A204.1 (cell line): ENCODE measurements around the gene MC3R.
A peak's percentile ranks its signal among the peaks of the same experiment; 100 is the strongest.
"Not testable (repeated sequence)": the region's sequence is repeated elsewhere in the genome, so short reads cannot be mapped to it uniquely, and the experiment has no call there.

Experiments used
- FAIRE-seq: peaks from 2 replicates; lab custom pipeline; 2012; peaks lifted over from hg19 to GRCh38; lab: Jason Lieb, UNC

The MC3R gene

DNA sequence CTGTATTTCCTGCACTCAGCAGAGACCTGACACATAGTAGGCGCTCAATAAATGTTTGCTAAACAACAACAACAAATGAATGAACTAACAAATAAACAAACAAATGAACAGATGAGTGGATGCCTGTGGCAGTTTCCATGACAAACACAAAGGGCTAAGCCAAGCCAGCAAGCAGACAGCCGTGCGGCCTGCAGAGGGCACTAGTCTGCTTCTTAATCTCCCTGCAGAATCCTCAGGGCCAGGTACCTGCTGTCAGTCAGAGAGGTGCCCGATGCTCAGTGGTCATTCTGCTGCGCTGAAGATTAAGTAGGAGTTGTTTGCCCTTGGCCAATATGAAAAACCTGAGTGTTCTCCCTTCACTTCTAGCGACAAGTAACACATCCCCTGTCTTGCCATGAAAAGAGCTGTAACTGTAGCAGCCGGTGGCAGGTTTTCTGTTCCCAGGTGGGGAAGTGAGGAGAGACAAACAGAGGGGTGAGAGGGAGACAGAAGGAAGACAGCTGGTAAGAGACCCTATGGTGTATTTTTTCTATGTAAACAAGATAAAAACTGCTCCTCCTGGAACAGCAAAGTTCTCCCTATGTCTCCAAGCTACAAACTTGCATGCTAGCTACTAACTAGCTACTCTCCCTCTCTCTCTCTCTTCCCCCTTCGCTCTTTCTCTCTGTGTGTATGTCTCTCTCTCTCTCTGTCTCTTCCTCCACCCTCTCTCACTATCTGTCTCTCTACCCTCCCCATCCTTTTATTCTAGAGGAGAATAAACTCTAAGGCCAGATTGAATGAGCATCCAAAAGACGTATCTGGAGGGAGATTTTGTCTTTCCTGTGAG is at the start of gene MC3R:
MC3R (plus strand) TSS at position 779 of the 829 bp plus-strand sequence. CDS start 112 bp downstream, outside the sequence.
- FAIRE-seq, result no peak

DNA sequence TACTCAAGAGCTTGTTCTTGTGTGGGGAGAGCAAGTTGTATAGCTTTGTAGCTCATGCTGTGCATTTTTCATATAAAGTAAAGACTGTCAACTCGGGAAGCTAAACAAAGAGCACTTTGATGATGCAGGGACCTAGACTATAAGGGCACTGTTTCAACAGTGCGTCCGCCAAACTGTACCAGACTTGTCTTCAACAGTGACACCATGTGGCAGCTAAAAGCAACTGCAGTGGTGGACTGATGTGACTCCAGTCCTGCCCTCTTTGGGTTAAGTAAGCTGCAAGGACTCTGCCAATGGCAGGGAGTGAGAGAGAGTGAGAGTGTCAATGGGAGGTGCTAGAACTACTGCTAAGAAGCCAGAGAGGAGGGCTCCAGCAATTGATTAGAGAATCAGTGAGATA is 48.1 kb upstream of the MC3R start:
- FAIRE-seq, result no peak

DNA sequence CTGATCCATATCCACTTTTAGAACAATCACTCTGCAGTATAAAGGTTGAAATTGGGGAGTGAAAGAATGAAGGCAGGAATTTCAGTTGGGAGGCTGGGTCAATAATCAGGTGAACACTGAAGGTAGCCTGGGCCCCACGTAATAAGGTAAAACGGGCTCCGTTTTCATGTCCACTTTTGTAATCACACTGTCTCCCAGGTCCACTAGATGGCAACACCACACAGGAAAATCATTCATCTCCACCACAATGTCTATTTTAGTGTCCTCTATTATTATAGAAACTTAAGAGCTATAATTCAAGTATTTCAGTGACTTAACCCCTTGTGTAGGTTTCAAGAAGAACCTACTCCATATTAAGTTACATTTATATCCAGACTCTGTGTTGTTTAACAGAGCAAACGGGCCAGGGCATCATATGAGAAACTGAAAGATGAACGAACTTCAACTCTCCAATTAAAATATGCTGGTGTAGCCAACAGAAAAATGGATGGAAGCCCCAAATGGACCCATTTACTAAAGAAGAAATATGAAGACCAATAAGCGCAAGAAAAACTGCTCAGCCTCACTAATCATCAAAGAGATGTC is 45.9 kb upstream of the MC3R start:
- no peak for FAIRE-seq

DNA sequence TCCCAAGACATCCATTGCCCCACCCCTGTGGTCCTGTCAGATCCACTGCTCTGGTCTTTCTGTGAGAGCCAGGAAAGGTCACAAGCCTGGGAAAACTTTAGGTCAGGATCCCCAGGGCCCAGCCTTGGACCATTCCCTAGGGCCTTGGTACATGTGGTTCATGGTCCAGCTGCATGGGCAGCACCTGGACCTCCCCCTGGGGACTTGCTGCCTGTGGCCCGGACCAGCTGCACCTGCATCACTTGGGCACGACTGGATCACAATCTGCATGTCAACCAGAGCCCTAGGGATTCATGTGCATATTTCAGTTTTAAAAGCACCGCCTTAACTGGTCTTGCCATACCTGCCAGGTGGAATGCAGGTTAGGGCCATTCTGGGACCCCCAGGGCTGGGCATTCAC is 44.3 kb upstream of the MC3R start:
- FAIRE-seq, result no peak

DNA sequence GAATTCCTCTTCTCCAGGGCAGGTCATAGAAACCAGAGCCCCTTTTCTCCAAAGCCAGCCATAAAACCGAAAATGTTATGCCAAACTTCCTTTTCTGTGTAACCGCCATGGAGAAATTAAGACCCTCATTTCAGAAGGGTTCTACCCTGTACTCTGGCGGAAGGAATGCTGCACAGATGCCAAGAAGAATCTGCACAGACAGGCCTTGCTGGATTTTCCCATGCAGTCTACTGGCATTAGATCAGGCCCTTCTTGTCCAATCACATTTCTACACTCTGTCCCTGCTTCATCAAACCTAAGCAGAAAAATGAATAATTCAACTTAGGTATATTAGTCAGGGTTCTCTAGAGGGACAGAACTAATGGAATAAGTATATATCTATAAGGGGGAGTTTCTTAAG is 43.2 kb upstream of the MC3R start:
- no peak for FAIRE-seq

DNA sequence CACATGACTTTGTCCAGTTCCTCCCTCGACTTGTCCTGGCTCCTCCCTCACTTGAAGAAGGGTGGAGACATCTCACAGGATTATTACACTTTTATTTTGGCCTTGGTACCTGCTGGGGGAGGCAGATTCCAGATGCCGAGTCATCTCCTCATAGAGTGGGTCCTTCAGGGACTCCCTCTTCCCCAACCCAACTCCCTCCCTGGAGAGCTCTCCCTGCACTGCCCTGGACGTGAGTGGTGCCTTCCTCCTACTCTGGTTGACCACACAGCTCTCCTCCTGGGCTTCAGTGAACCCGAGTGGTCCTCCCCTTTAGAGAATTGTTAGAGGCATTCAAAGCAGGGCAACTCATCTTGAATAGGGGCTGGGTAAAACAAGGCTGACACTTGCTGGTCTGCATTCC is 40.9 kb upstream of the MC3R start:
- no peak for FAIRE-seq

DNA sequence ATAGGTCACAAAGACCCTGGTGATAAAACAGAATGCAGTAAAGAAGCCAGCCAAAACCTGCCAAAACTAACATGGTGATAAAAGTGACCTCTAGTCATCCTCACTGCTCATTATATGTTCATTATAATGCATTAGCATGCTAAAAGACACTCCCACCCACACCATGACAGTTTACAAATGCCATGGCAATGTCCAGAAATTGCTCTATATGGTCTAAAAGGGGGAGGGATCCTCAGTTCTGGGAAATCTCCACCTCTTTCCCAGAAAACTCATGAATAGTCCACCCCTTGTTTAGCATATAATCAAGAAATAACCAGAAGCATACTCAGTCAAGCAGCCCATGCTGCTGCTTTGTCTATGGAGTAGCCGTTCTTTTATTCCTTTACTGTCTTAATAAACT is 40.4 kb upstream of the MC3R start:
- no peak for FAIRE-seq

DNA sequence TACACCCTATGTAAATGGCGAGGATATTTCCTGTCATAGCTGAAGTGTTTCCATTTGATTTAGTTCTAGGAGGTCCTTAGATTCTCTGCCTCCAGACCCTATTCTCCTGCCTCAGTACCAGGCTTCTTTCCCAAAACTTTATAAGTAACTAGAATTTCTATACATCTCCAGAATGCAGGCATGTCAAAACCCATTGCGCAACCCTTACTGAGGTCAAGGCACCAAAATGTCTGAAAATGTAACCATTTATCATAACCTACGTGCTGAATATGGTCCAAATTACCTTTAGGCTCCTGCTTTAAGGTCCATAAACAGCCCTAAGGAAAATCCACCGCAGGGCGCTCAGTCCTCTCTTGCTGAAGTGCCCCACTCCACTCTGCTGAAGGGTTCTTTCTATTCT is 37.5 kb upstream of the MC3R start:
- no peak for FAIRE-seq

DNA sequence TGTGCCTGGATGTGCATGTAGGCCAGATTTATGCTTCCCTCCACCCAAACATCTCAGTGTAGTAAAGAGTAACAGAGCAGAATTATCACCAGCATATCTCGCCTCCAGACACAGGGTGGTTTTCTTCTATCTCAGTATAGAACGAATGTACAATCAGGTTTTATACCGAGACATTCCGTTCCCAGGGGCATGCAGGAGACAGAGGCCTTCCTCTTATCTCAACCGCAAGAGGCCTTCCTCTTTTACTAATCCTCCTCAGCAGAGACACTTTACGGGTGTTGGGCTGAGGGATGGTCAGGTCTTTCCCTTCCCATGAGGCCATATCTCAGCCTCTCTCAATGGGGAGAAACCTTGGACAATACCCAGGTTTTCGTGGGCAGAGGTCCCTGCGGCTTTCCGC is 36.4 kb upstream of the MC3R start:
- FAIRE-seq, result no peak

DNA sequence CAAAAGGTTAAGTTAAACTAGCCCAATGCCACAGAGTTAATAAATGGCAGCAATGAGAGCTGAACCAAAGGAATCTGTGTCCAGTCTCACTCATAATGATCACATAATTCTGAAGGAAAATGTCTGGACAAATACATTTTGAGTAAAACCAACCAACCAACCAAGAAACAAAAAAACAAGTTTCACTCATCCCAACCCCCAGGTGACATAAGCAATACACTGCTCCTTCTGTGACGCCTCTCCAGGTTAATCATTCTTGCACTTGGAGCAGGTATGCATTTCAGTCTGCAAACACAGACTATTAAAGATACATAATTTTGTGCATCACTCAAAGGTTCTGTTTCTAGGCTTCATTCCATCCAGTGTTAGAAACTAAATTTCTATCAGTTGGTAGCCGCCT is 35.2 kb upstream of the MC3R start:
- no peak for FAIRE-seq

DNA sequence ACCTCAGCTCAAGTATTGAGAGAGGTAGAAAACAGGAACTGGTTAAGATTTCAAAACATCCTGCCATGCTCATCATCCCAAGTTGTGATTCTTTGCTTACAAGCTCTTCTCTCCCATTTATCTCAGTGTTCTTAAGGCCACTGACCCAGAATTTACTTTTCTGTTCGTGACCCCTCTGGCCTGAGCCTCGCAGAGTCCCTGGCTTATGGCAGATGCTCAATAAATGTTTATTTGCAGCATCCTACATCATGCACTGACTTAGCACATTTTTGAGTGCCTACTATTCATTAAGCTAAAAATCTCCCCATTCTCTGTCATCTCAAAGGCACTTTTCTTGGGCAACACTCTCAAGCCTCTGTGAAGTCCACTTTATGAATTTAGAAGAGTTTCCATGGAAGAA is 33.4 kb upstream of the MC3R start:
- FAIRE-seq, result no peak

DNA sequence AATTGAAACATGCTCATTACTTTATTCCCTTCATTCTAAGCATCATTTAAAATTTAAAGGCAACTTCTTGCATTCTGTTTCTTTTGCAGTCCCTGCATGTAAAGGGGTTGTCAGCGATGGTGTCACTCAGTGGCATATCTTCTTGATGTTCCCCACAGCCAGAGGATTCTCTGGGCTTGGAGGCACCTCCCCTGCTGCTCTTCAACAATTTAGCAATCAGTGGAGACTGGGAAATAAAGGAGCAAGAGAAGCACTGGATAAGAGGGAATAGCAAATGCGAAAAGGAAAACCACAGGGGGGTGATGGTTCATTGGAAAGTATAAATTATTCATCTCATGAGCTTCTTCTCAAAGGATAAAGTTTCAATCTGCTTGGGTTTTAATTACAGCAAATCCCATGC is 30.7 kb upstream of the MC3R start:
- no peak for FAIRE-seq

DNA sequence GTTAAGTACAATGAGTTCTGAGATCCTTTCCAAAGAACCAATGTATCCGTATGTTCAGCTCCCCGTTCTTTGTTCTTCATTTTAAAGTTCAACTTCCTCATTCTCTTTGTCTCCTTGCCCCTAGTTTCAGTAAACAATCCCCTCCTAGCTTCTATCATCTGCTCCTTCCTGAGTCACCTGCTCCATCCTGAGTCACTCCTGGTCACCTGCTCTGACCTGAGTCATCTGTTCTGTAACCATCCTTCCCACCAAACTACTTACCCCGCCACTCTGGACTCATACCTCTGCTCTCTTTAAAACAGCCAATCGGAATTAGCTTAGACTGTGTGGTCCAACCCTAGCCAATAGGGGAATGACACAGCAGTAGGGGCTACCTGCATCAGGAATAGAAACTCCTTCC is 27.3 kb upstream of the MC3R start:
- FAIRE-seq, result not testable (repeated sequence)

DNA sequence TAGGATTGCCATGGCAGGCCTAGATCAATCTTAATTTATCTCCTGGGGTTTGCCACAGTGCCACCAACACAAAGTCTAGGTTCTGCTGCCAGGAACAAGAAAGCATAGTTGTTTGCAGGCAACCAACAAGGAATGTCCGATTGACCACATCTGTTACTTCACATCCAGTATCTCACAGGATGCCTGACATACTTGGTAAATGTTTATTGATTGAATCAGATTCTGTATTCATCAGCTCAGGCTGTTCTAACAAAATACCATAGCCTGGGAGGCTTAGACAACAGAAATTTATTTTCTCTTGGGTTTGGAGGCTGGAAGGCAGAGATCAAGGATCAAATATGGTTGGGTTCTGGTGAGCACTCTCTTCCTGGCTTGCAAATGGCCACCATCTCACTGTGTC is 26.3 kb upstream of the MC3R start:
- no peak for FAIRE-seq

DNA sequence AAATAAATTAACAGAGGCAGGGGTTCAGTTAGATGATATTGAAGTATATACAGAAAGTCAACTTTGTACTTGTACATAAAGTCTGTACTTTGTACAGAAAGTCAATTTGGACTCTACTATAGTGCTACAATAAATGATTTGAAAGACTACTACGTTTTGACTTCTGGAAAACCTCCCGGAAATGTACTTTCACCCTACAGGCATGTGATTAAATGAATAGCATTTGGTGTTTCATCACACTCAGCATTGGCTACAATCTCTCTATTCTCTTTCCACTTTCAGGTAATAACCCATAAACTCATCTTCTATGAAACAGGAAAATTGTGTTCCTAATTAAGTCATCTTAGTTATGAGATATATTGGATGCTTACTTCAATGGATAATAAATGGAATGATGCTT is 25.6 kb upstream of the MC3R start:
- FAIRE-seq, result no peak

DNA sequence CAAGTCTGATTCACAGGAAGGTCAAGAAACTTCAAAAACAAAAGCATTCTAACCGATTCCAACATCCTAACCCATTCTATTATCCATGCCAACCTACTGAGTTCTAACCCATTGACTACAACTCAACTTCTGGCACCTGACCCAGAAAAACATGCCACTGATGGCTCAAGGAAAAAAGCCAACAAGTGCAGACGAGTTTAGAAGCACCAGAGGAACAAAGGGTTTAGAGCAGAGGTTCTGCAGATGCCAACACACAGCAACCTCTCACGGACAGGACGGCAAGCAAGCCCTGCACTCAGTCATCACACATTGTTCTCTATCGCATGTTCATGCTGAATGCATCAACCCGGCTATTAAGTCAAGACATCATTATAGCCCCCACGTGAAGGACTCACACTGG is 25.2 kb upstream of the MC3R start:
- no peak for FAIRE-seq

DNA sequence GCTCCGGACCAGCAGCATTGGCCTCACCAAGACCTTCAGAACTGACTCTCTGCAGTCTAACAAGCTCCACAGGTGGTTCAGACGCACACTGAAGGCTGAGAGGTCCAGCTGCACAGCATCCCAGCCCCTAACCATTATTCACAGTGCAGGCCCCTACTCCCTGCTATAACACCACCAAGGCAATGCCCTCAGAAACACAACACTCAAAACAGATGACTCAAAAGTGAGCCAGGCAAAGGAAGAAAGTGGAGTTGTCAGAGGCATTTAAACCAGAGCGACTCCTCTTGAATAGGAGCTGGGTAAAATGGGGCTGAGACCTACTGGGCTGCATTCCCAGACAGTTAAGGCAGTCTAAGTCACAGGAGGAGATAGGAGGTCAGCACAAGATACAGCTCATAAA is 20.5 kb upstream of the MC3R start:
- FAIRE-seq, result no peak

DNA sequence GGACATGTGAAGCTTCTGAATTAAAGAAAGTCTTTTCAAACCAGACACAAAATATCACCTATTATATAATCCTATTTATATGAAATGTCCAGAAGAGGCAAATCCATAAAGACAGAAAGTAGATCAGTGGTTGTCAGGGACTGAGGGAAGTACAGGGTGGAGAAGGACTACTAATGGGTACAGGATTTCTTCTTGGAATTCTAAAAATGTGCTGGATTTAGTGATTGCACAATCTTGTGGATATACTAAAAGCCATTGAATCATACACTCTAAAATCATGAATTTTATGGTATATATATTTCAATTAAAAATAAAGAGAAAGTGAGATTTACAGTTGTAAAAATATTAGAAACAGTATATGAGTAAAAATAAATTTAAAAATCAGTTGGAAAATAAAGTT is 18.7 kb upstream of the MC3R start:
- FAIRE-seq, result peak; percentile 14

DNA sequence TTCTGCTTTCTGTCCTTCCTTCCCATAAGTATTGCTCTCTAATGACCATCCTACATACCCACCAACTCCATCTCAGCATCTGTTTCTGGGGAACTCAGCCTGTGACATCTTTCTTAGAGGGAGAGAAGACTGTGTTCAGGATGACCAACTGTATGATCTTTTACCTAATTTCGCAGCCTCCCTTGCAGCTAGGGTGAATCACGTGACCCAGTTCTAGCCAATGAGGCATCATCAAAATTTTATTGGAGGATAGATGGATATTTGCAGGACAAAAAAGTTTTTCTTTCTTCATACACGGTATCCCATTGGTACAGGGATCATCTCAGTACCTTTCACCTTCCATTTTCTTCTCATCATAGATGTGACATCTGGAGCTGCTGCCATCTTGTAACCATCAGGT is 14.4 kb upstream of the MC3R start:
- no peak for FAIRE-seq

DNA sequence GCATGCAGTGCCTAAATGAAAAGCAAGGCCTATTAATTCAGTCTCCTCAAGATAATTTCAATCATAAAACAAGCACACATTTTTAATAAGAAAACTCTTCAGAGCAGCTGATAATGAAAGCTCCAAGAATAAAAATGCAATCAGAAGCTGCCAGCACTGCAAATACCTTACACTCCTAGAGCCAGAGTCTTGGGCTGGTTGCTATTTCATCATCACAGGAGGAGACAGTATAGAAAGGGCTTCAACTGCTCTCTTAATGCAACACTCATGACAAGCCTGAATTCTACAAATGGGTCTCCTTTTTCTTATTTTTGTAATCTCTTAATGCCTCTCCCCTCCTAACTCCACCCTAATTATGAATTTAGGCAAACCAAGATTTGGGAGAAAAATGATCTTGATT is 11.2 kb upstream of the MC3R start:
- no peak for FAIRE-seq

DNA sequence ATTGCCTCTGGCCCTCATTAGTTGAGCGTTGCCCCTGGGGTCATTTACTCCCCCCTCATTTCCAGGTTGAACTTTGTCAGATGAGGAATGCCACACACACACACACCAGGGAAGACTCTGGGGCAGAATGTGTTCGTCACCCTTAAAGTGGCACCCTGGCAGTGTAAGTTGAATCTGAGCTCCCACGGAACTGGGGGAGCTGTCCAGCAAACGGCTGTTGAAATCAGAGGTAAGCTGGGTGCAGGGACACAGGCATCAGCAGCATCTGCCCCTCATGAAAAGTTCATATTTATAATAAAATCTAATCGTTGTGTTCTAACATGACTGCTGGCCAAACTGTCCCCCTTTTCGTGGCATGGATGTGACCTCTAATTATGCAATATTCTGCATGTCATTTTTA is 4.3 kb upstream of the MC3R start:
- no peak for FAIRE-seq

DNA sequence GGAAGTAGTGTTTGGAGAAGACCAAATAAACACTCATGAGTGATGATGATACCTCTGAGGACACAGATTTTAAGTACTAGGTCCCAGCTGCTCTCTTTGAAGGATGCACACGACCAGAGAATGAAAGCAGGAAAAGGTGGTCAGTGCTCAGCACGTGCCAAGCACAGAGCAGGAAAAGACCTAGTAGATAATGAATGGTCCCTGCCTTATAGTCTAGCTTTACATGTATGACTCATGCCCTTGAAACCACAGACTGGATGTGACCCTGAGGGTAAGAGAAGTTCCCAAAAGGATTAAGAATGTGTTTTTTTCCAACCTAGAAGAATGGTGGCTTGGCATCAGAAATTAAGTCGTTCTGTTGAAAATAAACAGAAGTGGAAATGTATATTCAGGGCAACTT is 2.8 kb upstream of the MC3R start:
- FAIRE-seq, result no peak

DNA sequence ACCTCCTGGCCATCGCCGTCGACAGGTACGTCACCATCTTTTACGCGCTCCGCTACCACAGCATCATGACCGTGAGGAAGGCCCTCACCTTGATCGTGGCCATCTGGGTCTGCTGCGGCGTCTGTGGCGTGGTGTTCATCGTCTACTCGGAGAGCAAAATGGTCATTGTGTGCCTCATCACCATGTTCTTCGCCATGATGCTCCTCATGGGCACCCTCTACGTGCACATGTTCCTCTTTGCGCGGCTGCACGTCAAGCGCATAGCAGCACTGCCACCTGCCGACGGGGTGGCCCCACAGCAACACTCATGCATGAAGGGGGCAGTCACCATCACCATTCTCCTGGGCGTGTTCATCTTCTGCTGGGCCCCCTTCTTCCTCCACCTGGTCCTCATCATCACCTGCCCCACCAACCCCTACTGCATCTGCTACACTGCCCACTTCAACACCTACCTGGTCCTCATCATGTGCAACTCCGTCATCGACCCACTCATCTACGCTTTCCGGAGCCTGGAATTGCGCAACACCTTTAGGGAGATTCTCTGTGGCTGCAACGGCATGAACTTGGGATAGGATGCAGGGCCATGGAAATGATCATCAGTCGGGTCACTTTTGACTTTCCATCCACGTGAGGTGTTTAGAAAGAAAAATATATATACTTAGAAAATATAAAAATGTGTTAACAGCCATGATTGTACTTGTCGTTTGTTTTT is 868 bp downstream of the MC3R start:
- FAIRE-seq, result no peak

DNA sequence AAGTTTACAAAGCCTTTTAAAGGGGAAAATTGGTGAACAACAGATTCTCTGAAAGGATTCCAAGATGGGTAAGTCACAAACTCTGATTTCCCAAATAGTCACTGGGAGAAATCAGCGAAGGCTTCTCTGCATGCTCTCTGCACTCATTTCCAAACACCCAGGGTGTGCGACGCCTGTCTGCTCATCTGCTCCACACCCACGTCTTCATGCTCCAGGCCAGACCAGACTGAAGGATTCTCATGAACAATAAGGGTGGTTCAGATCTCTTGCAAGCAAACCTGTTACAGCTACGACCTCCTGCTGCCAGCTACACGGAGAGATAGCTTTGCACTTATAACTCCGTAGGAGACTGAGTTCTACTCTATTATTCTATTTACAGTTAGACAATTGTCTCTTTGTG is 1.4 kb downstream of the MC3R start:
- no peak for FAIRE-seq
